Body of pancreas (tissue), 4 donors: ENCODE data around the gene SLC9A9. TPM values are rescaled to one million over a fixed set of nuclear protein-coding genes. Genes with fewer than 3 reads are reported as not detected.

Experiments used
- ATAC-seq: fragments of 150-250 bp; one replicate; pipeline ENCODE4 v1.9.1; 2016
- DNase-seq, 4 donors: peaks; one replicate each; pipeline ENCODE4 v3.0.0-alpha.2; 2019
- H3K27ac ChIP-seq, 4 donors: fragments of 200-600 bp; sonication (generic); 1 replicate in 3 of 4; 2 replicates in 1 of 4; pipeline versions ENCODE4 v1.5.1 to v1.6.1; 2016 to 2019; ENCODE audit warnings: mild to moderate bottlenecking in 1 of 4, mixed read lengths in 1 of 4, moderate library complexity in 1 of 4
- H3K27me3 ChIP-seq, 2 donors: fragments of 200-600 bp; sonication (generic); one replicate each; pipeline ENCODE4 v1.6.0; 2016; ENCODE audit warnings: mild to moderate bottlenecking in 1 of 2
- H3K36me3 ChIP-seq, 2 donors: fragments of 200-600 bp; sonication (generic); replicated peaks in 1 of 2; 2 replicates each; pipeline ENCODE4 v1.5.1; 2016; ENCODE audit warnings: low read depth in 2 of 2; ENCODE audit not compliant: insufficient read depth in 1 of 2
- H3K4me1 ChIP-seq: fragments of 200-600 bp; sonication (generic); one replicate; pipeline ENCODE4 v1.6.0; 2016
- H3K4me3 ChIP-seq, 2 donors: fragments of 200-600 bp; sonication (generic); 1 replicate in 1 of 2; 2 replicates in 1 of 2; pipeline ENCODE4 v1.5.1; 2016 to 2019
- H3K9me3 ChIP-seq, 3 donors: fragments of 200-600 bp; sonication (generic); 1 replicate in 2 of 3; 2 replicates in 1 of 3; pipeline ENCODE4 v1.5.1; 2016
- POLR2A ChIP-seq, 3 donors: fragments of 450-650 bp; IDR thresholded peaks; one replicate each; pipeline ENCODE4 v1.6.1; 2016; ENCODE audit warnings: antibody characterized with exemption in 3 of 3, mild to moderate bottlenecking in 2 of 3
- WGBS, 2 donors: methylation state at CpG; one replicate each; pipeline ENCODE4 v1.1.5; 2017; 5-methylcytosine and 5-hydroxymethylcytosine counted together
- intact Hi-C: fragments of 100-400 bp; cut with DNase I; formaldehyde crosslinking; loops from one replicate; pipeline ENCODE4 v1.15.1; 2023
- total RNA-seq, 2 donors: library from RNA; depleted of rRNA; stranded (reverse); fragments of >200 nt; gene quantifications; one replicate each; pipeline ENCODE4 v1.1.0, GENCODE V29; 2016
- TF ChIP-seq, protein P1 (sequence below), 7 experiments: fragments of 450-650 bp in 4 of 7; fragments of 200-600 bp in 3 of 7; sonication (generic) in 3 of 7; IDR thresholded peaks; one replicate each; pipeline ENCODE4 v1.5.1; 2016 to 2019; ENCODE audit warnings: antibody characterized with exemption in 7 of 7

The SLC9A9 gene
- total RNA-seq, 2 donors from 2014 or later, result 1.6 to 2.3 TPM

DNA sequence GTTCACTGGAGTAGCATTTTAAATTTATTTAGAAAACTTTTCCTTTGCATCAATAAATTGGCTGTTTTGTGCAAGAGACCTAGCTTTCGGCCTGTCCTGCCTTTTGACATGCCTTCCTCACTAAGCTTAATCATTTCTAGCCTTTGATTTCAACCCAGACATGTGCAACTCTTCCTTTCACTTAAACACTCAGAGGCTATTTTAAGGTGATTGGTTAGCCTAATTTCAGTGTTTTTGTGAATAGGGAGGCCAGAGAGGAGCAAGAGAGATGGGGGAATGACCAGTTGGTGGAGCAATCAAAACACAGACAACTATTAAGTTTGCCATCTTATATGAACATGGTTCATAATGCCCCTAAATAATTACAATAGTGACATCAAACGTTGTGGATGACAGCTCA lies 333.4 kb downstream of the SLC9A9 start:
- 50 to 52% methylated on average over 2 of the region's 2 CpGs for WGBS, 2 donors
- Histone ChIP-seq H3K27me3 (no peaks in the 10 kb centered on the region), H3K4me1 (no peaks in the 10 kb centered on the region), H3K9me3 (no peaks in the 10 kb centered on the region), H3K27ac (no peak overlapping the region), H3K36me3 (no peaks in the 10 kb centered on the region), H3K4me3 (no peak overlapping the region)
- TF ChIP-seq, protein P1, sequence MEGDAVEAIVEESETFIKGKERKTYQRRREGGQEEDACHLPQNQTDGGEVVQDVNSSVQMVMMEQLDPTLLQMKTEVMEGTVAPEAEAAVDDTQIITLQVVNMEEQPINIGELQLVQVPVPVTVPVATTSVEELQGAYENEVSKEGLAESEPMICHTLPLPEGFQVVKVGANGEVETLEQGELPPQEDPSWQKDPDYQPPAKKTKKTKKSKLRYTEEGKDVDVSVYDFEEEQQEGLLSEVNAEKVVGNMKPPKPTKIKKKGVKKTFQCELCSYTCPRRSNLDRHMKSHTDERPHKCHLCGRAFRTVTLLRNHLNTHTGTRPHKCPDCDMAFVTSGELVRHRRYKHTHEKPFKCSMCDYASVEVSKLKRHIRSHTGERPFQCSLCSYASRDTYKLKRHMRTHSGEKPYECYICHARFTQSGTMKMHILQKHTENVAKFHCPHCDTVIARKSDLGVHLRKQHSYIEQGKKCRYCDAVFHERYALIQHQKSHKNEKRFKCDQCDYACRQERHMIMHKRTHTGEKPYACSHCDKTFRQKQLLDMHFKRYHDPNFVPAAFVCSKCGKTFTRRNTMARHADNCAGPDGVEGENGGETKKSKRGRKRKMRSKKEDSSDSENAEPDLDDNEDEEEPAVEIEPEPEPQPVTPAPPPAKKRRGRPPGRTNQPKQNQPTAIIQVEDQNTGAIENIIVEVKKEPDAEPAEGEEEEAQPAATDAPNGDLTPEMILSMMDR (IDR thresholded peaks at IDR 0.05), result no peak
- no peak for TF ChIP-seq POLR2A (IDR thresholded peaks at IDR 0.05)
- DNase-seq (no peak), ATAC-seq (no peak)
- intact Hi-C loops, result no loop called here

DNA sequence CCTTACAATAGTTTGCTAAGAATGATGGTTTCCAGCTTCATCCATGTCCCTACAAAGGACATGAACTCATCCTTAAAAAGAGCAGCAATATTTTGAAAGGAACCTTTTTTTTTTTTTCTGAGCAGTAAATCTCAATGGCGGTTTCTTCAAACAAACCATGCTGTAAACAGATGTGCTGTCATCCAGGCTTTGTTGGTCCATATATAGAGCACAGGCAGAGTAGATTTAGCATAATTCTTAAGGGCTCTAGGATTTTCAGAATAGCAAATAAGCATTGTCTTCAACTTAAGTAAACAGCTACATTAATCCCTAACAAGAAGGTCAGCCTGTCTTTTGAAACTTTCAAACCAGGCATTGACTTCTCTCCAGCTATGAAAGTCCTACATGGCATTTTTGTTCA lies 334.2 kb downstream of the SLC9A9 start:
- H3K27me3 ChIP-seq, result no peaks in the 10 kb centered on the region
- no peak overlapping the region for H3K4me3 ChIP-seq
- TF ChIP-seq, protein P1 (IDR thresholded peaks at IDR 0.05), result no peak
- TF ChIP-seq POLR2A (IDR thresholded peaks at IDR 0.05), result no peak
- no peaks in the 10 kb centered on the region for H3K9me3 ChIP-seq
- WGBS, 2 donors, result 70 to 75% methylated on average over 1 of the region's 1 CpG
- no peak overlapping the region for H3K27ac ChIP-seq
- ATAC-seq (no peak), DNase-seq (no peak)
- intact Hi-C loops, result no loop called here
- no peaks in the 10 kb centered on the region for H3K36me3 ChIP-seq
- no peaks in the 10 kb centered on the region for H3K4me1 ChIP-seq

DNA sequence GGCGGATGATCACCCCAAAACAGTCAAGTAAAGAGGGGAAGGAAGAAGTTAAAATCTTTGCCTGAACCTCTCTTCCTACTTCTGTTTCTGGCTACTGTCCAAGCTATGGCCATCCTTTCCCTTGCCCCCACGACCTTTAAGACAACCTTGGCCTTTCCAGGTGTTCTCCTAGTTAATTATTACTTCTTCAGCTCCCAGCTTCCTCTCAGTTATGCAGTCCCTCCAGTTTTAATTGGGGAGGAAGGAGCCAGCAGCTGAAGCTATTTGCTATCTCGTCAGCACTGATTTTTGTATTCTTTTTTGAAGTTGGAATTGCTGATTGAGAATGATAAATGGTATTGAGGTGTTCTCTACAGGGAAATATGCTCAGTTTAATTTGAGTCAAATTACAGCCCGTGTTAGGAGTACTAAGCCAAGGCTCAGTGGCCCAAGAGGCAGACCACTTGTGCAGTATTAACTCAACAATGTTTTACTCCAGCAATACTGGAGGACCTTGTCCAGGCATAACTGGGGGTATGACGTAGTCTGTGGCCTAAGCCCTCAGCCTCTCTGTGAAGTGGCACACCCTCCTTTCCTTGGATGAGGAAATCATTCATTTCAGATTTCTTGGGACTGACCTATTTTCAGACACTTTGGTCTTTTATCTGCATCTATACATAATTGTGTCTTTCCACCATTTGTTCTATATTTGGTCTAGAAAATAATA lies 336.9 kb downstream of the SLC9A9 start:
- Histone ChIP-seq H3K4me1 (no peaks in the 10 kb centered on the region), H3K27me3 (no peaks in the 10 kb centered on the region), H3K36me3 (no peaks in the 10 kb centered on the region), H3K4me3 (no peak overlapping the region), H3K9me3 (no peaks in the 10 kb centered on the region), H3K27ac (no peak overlapping the region)
- ATAC-seq (no peak), DNase-seq (no peak)
- whole genome bisulfite sequencing, 2 donors, result 52 to 55% methylated on average over 5 of the region's 5 CpGs
- TF ChIP-seq, protein P1 (IDR thresholded peaks at IDR 0.05), result no peak
- no peak for TF ChIP-seq POLR2A (IDR thresholded peaks at IDR 0.05)
- intact Hi-C loops, result no loop called here

DNA sequence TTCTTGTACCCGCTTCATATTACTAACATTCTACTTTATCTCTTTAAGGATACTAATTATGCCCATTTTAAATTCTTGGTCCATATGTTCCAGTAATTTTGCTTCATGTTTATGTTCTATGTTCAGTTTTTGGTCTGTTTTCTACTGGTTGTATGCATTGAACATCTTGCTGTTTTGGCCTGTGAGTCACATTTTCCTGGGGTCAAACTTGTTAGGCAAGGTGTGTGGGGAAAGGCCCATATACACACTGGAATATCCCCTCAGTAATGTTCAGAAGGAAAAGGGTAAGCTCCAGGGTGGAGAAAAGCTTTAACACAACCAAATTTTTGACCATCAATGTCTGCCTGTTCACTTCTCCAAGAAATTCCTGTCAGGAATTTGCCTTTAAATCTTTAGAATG lies 337.7 kb downstream of the SLC9A9 start:
- DNase-seq (no peak), ATAC-seq (no peak)
- WGBS, 2 donors, result 97 to 100% methylated on average over 1 of the region's 1 CpG
- H3K4me3 ChIP-seq, result no peak overlapping the region
- H3K9me3 ChIP-seq, result no peaks in the 10 kb centered on the region
- H3K27ac ChIP-seq, result no peak overlapping the region
- TF ChIP-seq, protein P1 (IDR thresholded peaks at IDR 0.05), result no peak
- no peak for TF ChIP-seq POLR2A (IDR thresholded peaks at IDR 0.05)
- H3K4me1 ChIP-seq, result no peaks in the 10 kb centered on the region
- no peaks in the 10 kb centered on the region for H3K36me3 ChIP-seq
- no peaks in the 10 kb centered on the region for H3K27me3 ChIP-seq
- intact Hi-C loops, result no loop called here
